KMS-11 (cell line): ENCODE measurements around the gene ALPK1.
"Not testable (repeated sequence)": the region's sequence is repeated elsewhere in the genome, so short reads cannot be mapped to it uniquely, and the experiment has no call there.

Experiments used
- H2AFZ ChIP-seq: fragments of 200-600 bp; sonication (generic); 2 replicates; pipeline ENCODE4 v1.6.1; 2016; ENCODE audit warnings: antibody characterized with exemption, mixed run types, low read depth
- H3K27ac ChIP-seq: fragments of 200-600 bp; sonication (generic); 2 replicates; pipeline ENCODE4 v1.6.1; 2016; ENCODE audit warnings: mild to moderate bottlenecking, mixed run types
- H3K27me3 ChIP-seq: fragments of 200-600 bp; sonication (generic); 2 replicates; pipeline ENCODE4 v1.6.1; 2017; ENCODE audit warnings: mild to moderate bottlenecking, low read depth, mixed run types, moderate library complexity; ENCODE audit not compliant: insufficient read depth
- H3K36me3 ChIP-seq: fragments of 200-600 bp; sonication (generic); 2 replicates; pipeline ENCODE4 v1.6.1; 2017; ENCODE audit warnings: mild to moderate bottlenecking, mixed run types; ENCODE audit not compliant: insufficient read depth
- H3K4me1 ChIP-seq: fragments of 200-600 bp; sonication (generic); 2 replicates; pipeline ENCODE4 v1.6.1; 2016; ENCODE audit warnings: mild to moderate bottlenecking, low read depth, mixed run types; ENCODE audit not compliant: poor library complexity, severe bottlenecking
- H3K4me2 ChIP-seq: fragments of 200-600 bp; sonication (generic); 2 replicates; pipeline ENCODE4 v1.7.0; 2016; ENCODE audit warnings: mild to moderate bottlenecking, mixed run types
- H3K4me3 ChIP-seq: fragments of 200-600 bp; sonication (generic); IDR thresholded peaks from 2 replicates; pipeline ENCODE4 v1.6.1; 2017; ENCODE audit warnings: low read depth, low read length, mixed read lengths; ENCODE audit not compliant: insufficient read depth
- H3K79me2 ChIP-seq: fragments of 200-600 bp; sonication (generic); 2 replicates; pipeline ENCODE4 v1.6.1; 2016; ENCODE audit warnings: low read depth, mixed run types; ENCODE audit not compliant: insufficient read depth
- H3K9ac ChIP-seq: fragments of 200-600 bp; sonication (generic); 2 replicates; pipeline ENCODE4 v1.6.1; 2016; ENCODE audit warnings: mild to moderate bottlenecking, mixed run types
- H4K20me1 ChIP-seq: fragments of 200-600 bp; sonication (generic); 2 replicates; pipeline ENCODE4 v1.6.1; 2016; ENCODE audit warnings: mild to moderate bottlenecking, mixed run types; ENCODE audit not compliant: insufficient read depth
- CTCF ChIP-seq: fragments of 200-600 bp; sonication (generic); conservative IDR thresholded peaks from 2 replicates; pipeline ENCODE4 v1.6.1; 2017; ENCODE audit warnings: low read depth, mild to moderate bottlenecking, antibody characterized with exemption, low read length, moderate library complexity, mixed read lengths

The ALPK1 gene

GRCh38 chr4:112473985-112474384 lies 176.8 kb downstream of the ALPK1 start:
- Histone ChIP-seq H3K9ac (no peak overlapping the region), H3K27me3 (no peaks in the 10 kb centered on the region), H3K36me3 (no peaks in the 10 kb centered on the region), H3K4me2 (no peak overlapping the region), H3K79me2 (no peaks in the 10 kb centered on the region), H3K4me3 (no peak overlapping the region), H2AFZ (no peak overlapping the region), H4K20me1 (no peaks in the 10 kb centered on the region), H3K27ac (no peak overlapping the region), H3K4me1 (no peaks in the 10 kb centered on the region)
- no peak for TF ChIP-seq CTCF

GRCh38 chr4:112485930-112486329 lies 188.8 kb downstream of the ALPK1 start:
- H3K79me2 ChIP-seq, result no peaks in the 10 kb centered on the region
- no peak overlapping the region for H3K27ac ChIP-seq
- H3K27me3 ChIP-seq, result no peaks in the 10 kb centered on the region
- no peak overlapping the region for H2AFZ ChIP-seq
- no peaks in the 10 kb centered on the region for H3K36me3 ChIP-seq
- no peak for TF ChIP-seq CTCF
- H3K4me1 ChIP-seq, result no peaks in the 10 kb centered on the region
- H4K20me1 ChIP-seq, result no peaks in the 10 kb centered on the region
- no peak overlapping the region for H3K9ac ChIP-seq
- no peak overlapping the region for H3K4me3 ChIP-seq
- H3K4me2 ChIP-seq, result no peak overlapping the region

- H2AFZ ChIP-seq, H3K27ac ChIP-seq, H3K4me1 ChIP-seq, H3K9ac ChIP-seq, H3K36me3 ChIP-seq, H4K20me1 ChIP-seq, H3K27me3 ChIP-seq, H3K79me2 ChIP-seq, H3K4me3 ChIP-seq, H3K4me2 ChIP-seq: not testable (repeated sequence)
Measured at GRCh38 chr4:112490808-112491207, 193.6 kb downstream of the ALPK1 start.
